Activated CD4-positive, alpha-beta T cell treated with anti-CD3 and anti-CD28 coated beads for 48 hours (primary cell): ENCODE measurements around the gene MBNL1.

Experiments used
- DNase-seq: peaks from one replicate; pipeline ENCODE4 v3.0.0-alpha.2; 2020

Gene MBNL1

GRCh38 chr3:152253514-152253913 lies 15.2 kb upstream of the MBNL1 start:
- DNase-seq = no peak

GRCh38 chr3:152254041-152254440 lies 14.7 kb upstream of the MBNL1 start:
- DNase-seq = no peak

- DNase-seq = no peak
These were observed 13.4 kb upstream of the MBNL1 start for GRCh38 chr3:152255290-152255689.

- DNase-seq = no peak
These were observed 11.7 kb upstream of the MBNL1 start for GRCh38 chr3:152256851-152257562.

- no peak for DNase-seq
These were observed 11.1 kb upstream of the MBNL1 start for GRCh38 chr3:152257563-152258035.

GRCh38 chr3:152258448-152259393 lies 10.0 kb upstream of the MBNL1 start:
- DNase-seq = peak; percentile 73

GRCh38 chr3:152259468-152259867 lies 9.3 kb upstream of the MBNL1 start:
- DNase-seq = no peak

GRCh38 chr3:152260026-152260425 lies 8.7 kb upstream of the MBNL1 start:
- no peak for DNase-seq

GRCh38 chr3:152260529-152260928 lies 8.2 kb upstream of the MBNL1 start:
- no peak for DNase-seq

GRCh38 chr3:152261329-152261728 lies 7.4 kb upstream of the MBNL1 start:
- no peak for DNase-seq

- DNase-seq = no peak
These were observed 5.0 kb upstream of the MBNL1 start for GRCh38 chr3:152263711-152264110.

GRCh38 chr3:152264378-152264777 lies 4.4 kb upstream of the MBNL1 start:
- DNase-seq = no peak

- DNase-seq = no peak
These were observed 2.3 kb upstream of the MBNL1 start for GRCh38 chr3:152266221-152266995.

- no peak for DNase-seq
These were observed 736 bp upstream of the MBNL1 start for GRCh38 chr3:152267831-152268554.

- DNase-seq = no peak
These were observed 514 bp downstream of the MBNL1 start for GRCh38 chr3:152269056-152269830.

- no peak for DNase-seq
These were observed 1.4 kb downstream of the MBNL1 start for GRCh38 chr3:152269831-152270734.

- no peak for DNase-seq
These were observed 2.2 kb downstream of the MBNL1 start for GRCh38 chr3:152270937-152271336.

- no peak for DNase-seq
These were observed 2.9 kb downstream of the MBNL1 start for GRCh38 chr3:152271501-152272236.

GRCh38 chr3:152272771-152273242 lies 4.1 kb downstream of the MBNL1 start:
- DNase-seq = peak; percentile 61

GRCh38 chr3:152276681-152277080 lies 8.0 kb downstream of the MBNL1 start:
- no peak for DNase-seq
